B cell (primary cell): Measurements from ENCODE around the gene TREH. TPM values are rescaled to one million over a fixed set of nuclear protein-coding genes. Genes with fewer than 3 reads are reported as not detected.

Experiments
- ATAC-seq: fragments of 200-7000 bp; cut with Tn5 transposase; one replicate; pipeline ENCODE4 v1.10.0; 2021; ENCODE audit warnings: low read depth, mild to moderate bottlenecking, moderate number of reproducible peaks, moderate library complexity
- CTCF ChIA-PET: fragments of 350-600 bp; sonication (Branson Sonifier 250); formaldehyde crosslinking; loops from one replicate; lab custom pipeline; 2021; ENCODE audit warnings: antibody characterized with exemption, inconsistent platforms; lab: Charles Lee
- POLR2A ChIA-PET: fragments of 350-600 bp; sonication (Branson Sonifier 250); formaldehyde crosslinking; loops from one replicate; lab custom pipeline; 2021; ENCODE audit warnings: antibody characterized with exemption; lab: Charles Lee
- DNase-seq: peaks from one replicate; pipeline ENCODE4 v3.0.0; 2013
- H2AFZ ChIP-seq: 2 replicates; pipeline ENCODE4 v1.6.1; 2012; ENCODE audit warnings: mild to moderate bottlenecking, low read depth, low read length; ENCODE audit not compliant: insufficient read depth, poor library complexity, severe bottlenecking
- H3K27ac ChIP-seq, 2 donors: 1 replicate in 1 of 2; 2 replicates in 1 of 2; pipeline ENCODE4 v1.5.1; 2012 to 2013; ENCODE audit warnings: low read length in 2 of 2, mild to moderate bottlenecking in 2 of 2, moderate library complexity in 1 of 2
- H3K27me3 ChIP-seq, 4 experiments: fragments of 200-600 bp in 1 of 4; sonication (generic) in 1 of 4; replicated peaks in 1 of 4; 1 replicate in 2 of 4; 2 replicates in 2 of 4; pipeline versions ENCODE4 v1.6.1 to v1.7.0; 2013 to 2016; ENCODE audit warnings: low read length in 3 of 4, mild to moderate bottlenecking in 2 of 4, mixed read lengths in 1 of 4, moderate library complexity in 1 of 4; ENCODE audit not compliant: insufficient read depth in 4 of 4, control insufficient read depth in 3 of 4; ENCODE audit errors: control extremely low read depth in 1 of 4
- H3K36me3 ChIP-seq, 2 experiments: replicated peaks in 1 of 2; 1 replicate in 1 of 2; 2 replicates in 1 of 2; pipeline versions ENCODE4 v1.6.1 to v1.7.1; 2013; ENCODE audit warnings: low read length in 1 of 2; ENCODE audit not compliant: insufficient read depth in 2 of 2, control insufficient read depth in 1 of 2; ENCODE audit errors: control extremely low read depth in 1 of 2, extremely low read depth in 1 of 2
- H3K4me1 ChIP-seq, 2 donors: fragments of 200-600 bp in 1 of 2; sonication (generic) in 1 of 2; 1 replicate in 1 of 2; 2 replicates in 1 of 2; pipeline versions ENCODE4 v1.5.1 to v1.6.1; 2013 to 2017; ENCODE audit warnings: low read length in 2 of 2; ENCODE audit not compliant: control insufficient read depth in 2 of 2, insufficient read depth in 2 of 2
- H3K4me2 ChIP-seq: replicated peaks from 2 replicates; pipeline ENCODE3; 2012; ENCODE audit warnings: mild to moderate bottlenecking, low read depth, low read length; ENCODE audit not compliant: poor library complexity, severe bottlenecking
- H3K4me3 ChIP-seq, 5 experiments: fragments of 200-600 bp in 1 of 5; sonication (generic) in 1 of 5; 1 replicate in 3 of 5; 2 replicates in 2 of 5; pipeline versions ENCODE4 v1.5.1 to v1.7.0; 2011 to 2016; ENCODE audit warnings: low read length in 4 of 5, mild to moderate bottlenecking in 4 of 5, low read depth in 2 of 5, control low read depth in 1 of 5, moderate library complexity in 1 of 5; ENCODE audit not compliant: insufficient read depth in 1 of 5; ENCODE audit errors: control extremely low read depth in 1 of 5, extremely low read depth in 1 of 5
- H3K79me2 ChIP-seq: fragments of 200-600 bp; sonication (generic); one replicate; pipeline ENCODE4 v1.6.0; 2016; ENCODE audit warnings: low read length; ENCODE audit not compliant: control insufficient read depth, insufficient read depth
- H3K9ac ChIP-seq: fragments of 200-600 bp; sonication (generic); 2 replicates; pipeline ENCODE4 v1.6.1; 2017; ENCODE audit warnings: mild to moderate bottlenecking, low read length, moderate library complexity
- H3K9me3 ChIP-seq, 3 donors: one replicate each; pipeline versions ENCODE4 v1.6.1 to v1.7.1; 2013; ENCODE audit warnings: low read length in 2 of 3; ENCODE audit not compliant: control insufficient read depth in 2 of 3, insufficient read depth in 1 of 3; ENCODE audit errors: control extremely low read depth in 1 of 3
- H4K20me1 ChIP-seq: 2 replicates; pipeline ENCODE4 v1.6.0; 2012; ENCODE audit warnings: mild to moderate bottlenecking, low read length; ENCODE audit not compliant: insufficient read depth, control insufficient read depth, poor library complexity, severe bottlenecking
- H3K27ac Mint-ChIP-seq: one replicate; pipeline ENCODE4 v1.8.0; 2021; ENCODE audit warnings: mixed read lengths
- H3K27me3 Mint-ChIP-seq: one replicate; pipeline ENCODE4 v1.8.0; 2021; ENCODE audit warnings: mixed read lengths
- H3K4me1 Mint-ChIP-seq: one replicate; pipeline ENCODE4 v1.8.0; 2021; ENCODE audit warnings: mixed read lengths
- H3K4me3 Mint-ChIP-seq: one replicate; pipeline ENCODE4 v1.8.0; 2021; ENCODE audit warnings: mixed read lengths
- H3K9me3 Mint-ChIP-seq: one replicate; pipeline ENCODE4 v1.8.0; 2022; ENCODE audit warnings: mixed read lengths; ENCODE audit not compliant: insufficient read depth
- EZH2 ChIP-seq: IDR thresholded peaks from 2 replicates; pipeline ENCODE4 v1.6.1; 2012; ENCODE audit warnings: borderline replicate concordance, low read depth, mild to moderate bottlenecking, moderate library complexity, low read length; ENCODE audit not compliant: insufficient read depth, poor library complexity, severe bottlenecking
- WGBS: methylation state at CpG from one replicate; pipeline ENCODE4 v1.1.5; 2013; ENCODE audit warnings: missing lambda C conversion rate; ENCODE audit not compliant: insufficient coverage; 5-methylcytosine and 5-hydroxymethylcytosine counted together
- intact Hi-C: fragments of 100-400 bp; cut with micrococcal nuclease; formaldehyde crosslinking; loops from one replicate; pipeline ENCODE4 v1.10.0; 2022
- polyA plus RNA-seq: library from polyadenylated mRNA; depleted of rRNA; stranded (reverse); fragments of >200 nt; gene quantifications from 2 replicates; pipeline ENCODE4 v1.2.3, GENCODE V29; 2012
- total RNA-seq, 2 donors: library from RNA; stranded (reverse); fragments of 120-200 nt in 1 of 2; gene quantifications; 1 replicate in 1 of 2; 2 replicates in 1 of 2; pipeline versions ENCODE4 v1.2.3 to v1.2.4, GENCODE V29; 2013 to 2022
- TF ChIP-seq, protein P1 (sequence below): fragments of 200-600 bp; IDR thresholded peaks from one replicate; pipeline ENCODE4 v1.8.0; 2022; ENCODE audit warnings: antibody characterized with exemption, mild to moderate bottlenecking

The TREH gene
- total and polyA plus RNA-seq, 2 donors (not counting 1 experiment from before 2014, with no cell fraction given), result not detected

DNA sequence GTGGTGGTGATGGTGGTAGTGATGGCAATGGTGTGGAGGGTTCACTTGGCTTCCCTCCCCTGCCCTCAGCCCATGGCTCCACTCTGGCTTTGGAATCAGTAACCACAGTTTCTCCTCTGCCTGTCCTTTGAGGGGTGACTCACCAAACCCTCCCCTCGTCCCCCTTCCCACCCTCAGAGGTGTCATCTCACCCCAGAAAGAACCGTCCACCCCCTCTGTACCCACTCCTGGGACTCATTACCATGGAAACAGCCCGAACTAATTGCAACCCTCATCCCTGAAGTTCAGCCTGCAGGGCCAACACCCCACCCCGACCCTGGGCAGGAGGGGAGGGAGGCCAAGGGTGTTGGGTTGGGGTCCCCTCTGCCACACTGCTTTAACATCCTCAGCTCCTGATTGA, 45.5 kb downstream of the TREH start:
- no peak overlapping the region for H3K4me3 ChIP-seq
- DNase-seq (no peak), ATAC-seq (no peak)
- ChIA-PET POLR2A (no interaction called here), CTCF (no interaction called here)
- intact Hi-C loops, result no loop called here
- WGBS, result 75% methylated on average over 1 of the region's 4 CpGs
- H3K27ac ChIP-seq, result no peak overlapping the region
- no peak overlapping the region for H3K4me3 Mint-ChIP-seq
- H3K79me2 ChIP-seq, result no peaks in the 10 kb centered on the region
- no peaks in the 10 kb centered on the region for H3K9me3 ChIP-seq
- no peak overlapping the region for H2AFZ ChIP-seq
- H3K4me1 Mint-ChIP-seq, result no peaks in the 10 kb centered on the region
- peaks cover 0 to 5% (median 2%) of the 10 kb centered on the region in 4 experiments for H3K27me3 ChIP-seq
- H3K9me3 Mint-ChIP-seq, result no peaks in the 10 kb centered on the region
- no peak overlapping the region for H3K9ac ChIP-seq
- H3K4me1 ChIP-seq, result no peaks in the 10 kb centered on the region
- H3K27ac Mint-ChIP-seq, result no peak overlapping the region
- no peak overlapping the region for H3K4me2 ChIP-seq
- no peaks in the 10 kb centered on the region for H3K36me3 ChIP-seq
- no peak for TF ChIP-seq EZH2
- TF ChIP-seq, protein P1, sequence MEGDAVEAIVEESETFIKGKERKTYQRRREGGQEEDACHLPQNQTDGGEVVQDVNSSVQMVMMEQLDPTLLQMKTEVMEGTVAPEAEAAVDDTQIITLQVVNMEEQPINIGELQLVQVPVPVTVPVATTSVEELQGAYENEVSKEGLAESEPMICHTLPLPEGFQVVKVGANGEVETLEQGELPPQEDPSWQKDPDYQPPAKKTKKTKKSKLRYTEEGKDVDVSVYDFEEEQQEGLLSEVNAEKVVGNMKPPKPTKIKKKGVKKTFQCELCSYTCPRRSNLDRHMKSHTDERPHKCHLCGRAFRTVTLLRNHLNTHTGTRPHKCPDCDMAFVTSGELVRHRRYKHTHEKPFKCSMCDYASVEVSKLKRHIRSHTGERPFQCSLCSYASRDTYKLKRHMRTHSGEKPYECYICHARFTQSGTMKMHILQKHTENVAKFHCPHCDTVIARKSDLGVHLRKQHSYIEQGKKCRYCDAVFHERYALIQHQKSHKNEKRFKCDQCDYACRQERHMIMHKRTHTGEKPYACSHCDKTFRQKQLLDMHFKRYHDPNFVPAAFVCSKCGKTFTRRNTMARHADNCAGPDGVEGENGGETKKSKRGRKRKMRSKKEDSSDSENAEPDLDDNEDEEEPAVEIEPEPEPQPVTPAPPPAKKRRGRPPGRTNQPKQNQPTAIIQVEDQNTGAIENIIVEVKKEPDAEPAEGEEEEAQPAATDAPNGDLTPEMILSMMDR, result no peak
- no peaks in the 10 kb centered on the region for H4K20me1 ChIP-seq
- H3K27me3 Mint-ChIP-seq, result peaks cover 7% of the 10 kb centered on the region

DNA sequence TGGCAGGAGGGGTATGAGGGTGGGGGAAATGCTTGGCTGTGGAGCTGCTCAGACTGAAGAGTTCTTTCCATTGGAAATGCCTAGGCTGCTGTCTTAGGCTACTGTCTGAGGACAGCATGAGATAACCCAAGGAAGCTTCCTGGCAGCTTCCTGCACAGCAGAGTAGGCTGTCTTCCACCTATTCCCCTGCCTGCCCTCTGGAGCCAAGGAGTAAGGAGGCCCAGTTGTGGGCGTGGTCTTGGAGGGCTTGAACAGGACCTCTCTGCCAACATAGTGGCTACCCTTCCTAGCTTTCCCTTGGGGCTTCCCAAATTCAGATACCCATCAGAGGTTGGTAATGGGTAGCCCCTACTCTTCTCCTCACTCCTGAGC, 46.1 kb downstream of the TREH start:
- no peak overlapping the region for H3K27ac ChIP-seq
- H3K36me3 ChIP-seq, result no peaks in the 10 kb centered on the region
- no peak overlapping the region for H3K4me3 ChIP-seq
- WGBS, result no CpG with 5 or more reads among the region's 1 CpG
- ATAC-seq (no peak), DNase-seq (no peak)
- no peak overlapping the region for H3K4me3 Mint-ChIP-seq
- H3K79me2 ChIP-seq, result no peaks in the 10 kb centered on the region
- intact Hi-C loops, result no loop called here
- no peaks in the 10 kb centered on the region for H3K9me3 Mint-ChIP-seq
- no peak overlapping the region for H3K27ac Mint-ChIP-seq
- H3K9me3 ChIP-seq, result no peaks in the 10 kb centered on the region
- no peak overlapping the region for H3K9ac ChIP-seq
- H3K27me3 ChIP-seq, result peaks cover 0 to 5% (median 2%) of the 10 kb centered on the region in 4 experiments
- no peak overlapping the region for H3K4me2 ChIP-seq
- no peaks in the 10 kb centered on the region for H3K4me1 ChIP-seq
- ChIA-PET CTCF (no interaction called here), POLR2A (no interaction called here)
- TF ChIP-seq, protein P1, result no peak
- no peak for TF ChIP-seq EZH2
- H4K20me1 ChIP-seq, result no peaks in the 10 kb centered on the region
- H3K27me3 Mint-ChIP-seq, result peaks cover 7% of the 10 kb centered on the region
- no peak overlapping the region for H2AFZ ChIP-seq
- H3K4me1 Mint-ChIP-seq, result no peaks in the 10 kb centered on the region
